ENCODE data around the gene OAS2.

The OAS2 gene

DNA sequence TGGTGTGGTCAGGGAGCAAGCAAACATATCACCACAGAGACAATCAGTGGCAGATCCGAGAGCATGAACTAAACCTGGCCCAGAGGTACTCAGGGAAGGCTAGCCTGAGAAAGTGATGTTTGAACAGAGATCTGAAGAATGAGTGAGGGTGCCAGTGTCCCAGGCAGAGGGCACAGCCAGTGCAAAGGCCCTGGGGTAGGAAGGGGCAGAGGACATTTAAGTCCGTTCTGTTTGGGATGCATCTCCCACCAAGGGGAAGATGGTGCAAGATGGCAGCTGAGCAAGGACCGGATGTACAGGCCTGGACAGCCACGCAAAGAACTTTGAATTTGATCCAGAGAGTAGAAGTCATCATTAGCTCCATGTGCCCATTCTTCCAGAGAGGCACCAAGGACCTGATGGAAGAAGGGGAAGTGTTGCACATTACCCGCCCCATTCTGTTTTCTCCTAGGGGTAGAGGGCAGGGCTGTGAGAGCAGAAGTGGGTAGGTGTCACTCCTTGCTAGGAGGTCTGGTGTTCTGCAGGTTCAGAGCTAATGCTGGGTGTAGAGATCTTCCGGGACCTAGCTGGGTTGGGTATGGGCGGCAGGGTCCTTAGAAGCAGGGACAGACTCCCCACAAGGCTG, 82.1 kb downstream of the OAS2 start:
- H3K27ac ChIP-seq, result no peak overlapping the region
- H2AFZ ChIP-seq, result no peak overlapping the region
- H3K9me3 ChIP-seq (ENCODE audit: control insufficient read depth, low read length), result no peaks in the 10 kb centered on the region
- TF ChIP-seq, protein P1, sequence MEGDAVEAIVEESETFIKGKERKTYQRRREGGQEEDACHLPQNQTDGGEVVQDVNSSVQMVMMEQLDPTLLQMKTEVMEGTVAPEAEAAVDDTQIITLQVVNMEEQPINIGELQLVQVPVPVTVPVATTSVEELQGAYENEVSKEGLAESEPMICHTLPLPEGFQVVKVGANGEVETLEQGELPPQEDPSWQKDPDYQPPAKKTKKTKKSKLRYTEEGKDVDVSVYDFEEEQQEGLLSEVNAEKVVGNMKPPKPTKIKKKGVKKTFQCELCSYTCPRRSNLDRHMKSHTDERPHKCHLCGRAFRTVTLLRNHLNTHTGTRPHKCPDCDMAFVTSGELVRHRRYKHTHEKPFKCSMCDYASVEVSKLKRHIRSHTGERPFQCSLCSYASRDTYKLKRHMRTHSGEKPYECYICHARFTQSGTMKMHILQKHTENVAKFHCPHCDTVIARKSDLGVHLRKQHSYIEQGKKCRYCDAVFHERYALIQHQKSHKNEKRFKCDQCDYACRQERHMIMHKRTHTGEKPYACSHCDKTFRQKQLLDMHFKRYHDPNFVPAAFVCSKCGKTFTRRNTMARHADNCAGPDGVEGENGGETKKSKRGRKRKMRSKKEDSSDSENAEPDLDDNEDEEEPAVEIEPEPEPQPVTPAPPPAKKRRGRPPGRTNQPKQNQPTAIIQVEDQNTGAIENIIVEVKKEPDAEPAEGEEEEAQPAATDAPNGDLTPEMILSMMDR (IDR thresholded peaks at IDR 0.05), result no peak
- no peaks in the 10 kb centered on the region for H3K27me3 ChIP-seq (ENCODE audit: control insufficient read depth, insufficient read depth, low read length)
- no peaks in the 10 kb centered on the region for H3K79me2 ChIP-seq
- no peak overlapping the region for H3K4me2 ChIP-seq (ENCODE audit: low read length)
- H3K36me3 ChIP-seq (ENCODE audit: control insufficient read depth, insufficient read depth, low read length), result no peaks in the 10 kb centered on the region
- H3K4me1 ChIP-seq, result no peaks in the 10 kb centered on the region
- no peak overlapping the region for H3K4me3 ChIP-seq (ENCODE audit: low read depth, low read length)
- no peak overlapping the region for H3K9ac ChIP-seq

DNA sequence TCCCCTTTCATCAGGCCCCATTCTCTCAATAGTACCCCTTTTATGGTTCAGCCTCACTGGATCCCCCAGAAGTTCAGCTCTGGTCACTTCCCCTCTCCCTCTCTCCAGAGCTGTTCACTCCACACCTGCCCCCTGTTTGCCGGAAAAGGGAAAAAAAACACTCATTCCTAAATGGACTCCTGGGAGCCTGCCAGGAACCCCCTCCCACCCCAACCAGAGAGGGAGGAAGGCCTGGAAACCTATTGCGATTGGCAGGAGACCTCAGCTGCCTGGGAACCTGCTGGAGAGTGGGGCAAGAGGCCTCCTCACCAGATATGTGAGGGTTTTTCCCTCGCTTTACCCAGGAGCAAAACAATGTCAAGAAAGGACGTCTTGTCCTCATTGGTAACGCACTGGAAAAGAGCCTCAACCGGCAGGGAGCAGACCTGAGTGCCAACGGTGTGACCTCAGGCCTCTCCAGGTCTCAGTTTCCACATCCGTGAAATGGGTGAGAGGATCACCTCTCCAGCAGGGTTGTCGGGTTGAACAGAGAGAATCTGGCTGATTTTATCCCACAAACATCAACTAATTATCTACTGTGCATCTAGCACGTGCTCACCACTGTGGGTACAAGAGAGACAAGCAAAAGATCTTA, 82.9 kb downstream of the OAS2 start:
- no peaks in the 10 kb centered on the region for H3K79me2 ChIP-seq
- TF ChIP-seq, protein P1 (IDR thresholded peaks at IDR 0.05), result no peak
- H3K4me1 ChIP-seq, result no peaks in the 10 kb centered on the region
- H3K4me2 ChIP-seq (ENCODE audit: low read length), result no peak overlapping the region
- no peaks in the 10 kb centered on the region for H3K36me3 ChIP-seq (ENCODE audit: control insufficient read depth, insufficient read depth, low read length)
- no peak overlapping the region for H3K27ac ChIP-seq
- no peaks in the 10 kb centered on the region for H3K27me3 ChIP-seq (ENCODE audit: control insufficient read depth, insufficient read depth, low read length)
- no peak overlapping the region for H3K9ac ChIP-seq
- no peaks in the 10 kb centered on the region for H3K9me3 ChIP-seq (ENCODE audit: control insufficient read depth, low read length)
- no peak overlapping the region for H3K4me3 ChIP-seq (ENCODE audit: low read depth, low read length)
- H2AFZ ChIP-seq, result no peak overlapping the region
